Stimulated activated naive CD4-positive, alpha-beta T cell (primary cell): ENCODE results near the gene STK38L.
A peak's percentile ranks its signal among the peaks of the same experiment; 100 is the strongest.
"Not testable (repeated sequence)": the region's sequence is repeated elsewhere in the genome, so short reads cannot be mapped to it uniquely, and the experiment has no call there.

Source experiments
- DNase-seq, 6 experiments: peaks; one replicate each; lab custom pipeline; 2025; lab: John Stamatoyannopoulos, UW

Gene STK38L

GRCh38 chr12:27226407-27226929 lies 17.6 kb upstream of the STK38L start:
- peak in 1 of 6 experiments; percentile 1 for DNase-seq

DNA sequence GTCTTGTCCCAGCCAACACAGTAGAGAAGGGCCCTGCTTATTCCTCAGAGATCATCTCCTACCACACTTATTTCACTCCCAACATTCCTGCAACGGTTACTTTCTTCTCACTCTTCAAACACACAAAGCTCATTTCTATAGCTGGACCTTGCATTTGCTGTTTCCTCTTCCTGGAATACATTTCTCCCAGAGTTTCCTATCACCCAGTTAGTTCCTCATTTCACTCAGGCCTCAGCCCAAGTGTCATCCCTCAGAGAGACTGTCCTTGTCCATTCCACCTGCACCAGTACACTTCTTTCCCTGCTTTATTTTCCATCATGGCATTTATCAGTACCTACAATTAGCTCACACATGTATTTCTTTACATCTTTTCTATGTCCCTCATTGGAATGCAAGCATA lies 14.7 kb upstream of the STK38L start:
- DNase-seq = no peak

DNA sequence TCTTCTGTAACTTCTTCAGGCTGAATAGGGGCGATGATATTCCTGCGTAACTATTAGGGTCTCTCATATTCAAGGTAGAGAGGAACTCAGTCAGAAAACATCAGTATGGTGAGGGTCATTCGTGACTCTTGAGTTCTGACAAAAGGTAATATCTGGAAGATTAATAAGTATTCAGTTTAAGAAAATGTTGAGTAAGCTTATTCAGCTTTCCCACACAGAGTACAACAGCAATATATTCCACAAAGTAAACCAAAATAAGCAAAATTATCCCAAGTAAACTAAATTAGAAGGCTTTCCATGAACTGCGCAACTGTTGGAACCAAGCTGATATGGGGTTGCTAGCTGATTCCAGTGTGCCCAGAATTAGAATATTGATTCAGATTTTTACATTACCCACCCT lies 12.7 kb upstream of the STK38L start:
- DNase-seq = not testable (repeated sequence)

GRCh38 chr12:27233814-27234213 lies 10.3 kb upstream of the STK38L start:
- DNase-seq = no peak

GRCh38 chr12:27236498-27236897 lies 7.6 kb upstream of the STK38L start:
- DNase-seq = no peak

DNA sequence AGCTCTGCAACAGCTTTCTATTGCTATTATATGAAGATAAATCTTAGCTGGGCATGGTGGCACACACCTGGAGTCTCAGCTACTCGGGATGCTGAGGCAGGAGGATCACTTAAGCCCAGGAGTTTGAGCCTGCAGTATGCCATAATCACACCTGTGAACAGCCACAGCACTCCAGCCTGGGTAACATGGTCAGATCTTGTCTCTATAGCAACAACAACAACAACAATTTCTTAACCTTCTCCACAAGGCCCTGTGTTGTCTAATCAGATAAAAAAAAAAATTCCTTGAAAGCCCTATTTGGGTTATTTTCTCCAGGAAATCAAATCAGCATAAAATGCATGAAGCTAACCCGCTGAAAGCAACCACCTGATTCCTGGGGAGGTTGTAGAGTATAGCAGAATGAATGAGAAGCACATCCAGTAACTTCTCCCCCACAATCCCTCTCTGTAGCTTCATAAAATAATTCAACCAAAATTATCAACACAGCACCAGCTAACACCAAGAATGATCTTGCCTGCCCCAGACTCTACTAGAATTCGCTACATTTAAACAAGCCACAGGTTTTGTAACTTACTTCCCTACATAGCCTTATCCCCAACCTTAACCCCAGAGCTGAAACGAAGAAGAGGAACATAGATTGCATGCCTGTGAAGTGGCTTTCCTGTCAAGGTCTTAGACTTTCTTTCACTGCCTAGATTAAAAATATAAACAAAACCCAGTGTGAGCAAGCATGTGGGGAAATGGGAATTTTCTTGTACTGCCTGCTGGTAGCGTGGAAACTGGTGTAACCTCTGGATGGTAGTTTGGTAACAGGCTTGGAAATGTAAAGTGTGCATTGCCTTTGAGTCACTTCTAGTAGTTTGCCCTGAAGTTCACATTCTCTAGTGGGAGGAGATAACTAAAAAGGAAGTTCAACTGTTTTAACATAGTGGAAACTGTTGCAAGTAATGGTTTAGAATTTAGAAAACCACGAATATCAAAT lies 6.0 kb upstream of the STK38L start:
- DNase-seq = peak in 2 of 6 experiments; percentile 31 to 33

DNA sequence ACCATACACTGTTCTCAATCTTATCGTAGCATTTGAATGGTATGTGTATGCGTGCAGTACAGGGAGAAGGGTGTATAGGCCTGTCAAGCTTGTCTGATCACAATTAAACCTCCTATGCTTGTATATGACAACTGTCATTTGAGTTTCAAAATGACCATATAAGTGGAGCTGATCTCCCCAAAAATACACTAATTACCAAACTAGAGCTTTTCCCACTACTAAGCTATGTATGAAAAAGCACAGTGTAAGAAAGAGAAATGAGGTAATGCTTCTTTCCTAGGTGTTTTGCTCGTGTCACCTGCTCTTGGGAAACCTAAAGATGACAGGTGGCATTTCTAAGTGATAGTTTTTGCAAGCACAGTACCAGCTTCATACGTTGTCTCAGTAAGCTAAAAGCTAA lies 1.1 kb upstream of the STK38L start:
- no peak for DNase-seq

DNA sequence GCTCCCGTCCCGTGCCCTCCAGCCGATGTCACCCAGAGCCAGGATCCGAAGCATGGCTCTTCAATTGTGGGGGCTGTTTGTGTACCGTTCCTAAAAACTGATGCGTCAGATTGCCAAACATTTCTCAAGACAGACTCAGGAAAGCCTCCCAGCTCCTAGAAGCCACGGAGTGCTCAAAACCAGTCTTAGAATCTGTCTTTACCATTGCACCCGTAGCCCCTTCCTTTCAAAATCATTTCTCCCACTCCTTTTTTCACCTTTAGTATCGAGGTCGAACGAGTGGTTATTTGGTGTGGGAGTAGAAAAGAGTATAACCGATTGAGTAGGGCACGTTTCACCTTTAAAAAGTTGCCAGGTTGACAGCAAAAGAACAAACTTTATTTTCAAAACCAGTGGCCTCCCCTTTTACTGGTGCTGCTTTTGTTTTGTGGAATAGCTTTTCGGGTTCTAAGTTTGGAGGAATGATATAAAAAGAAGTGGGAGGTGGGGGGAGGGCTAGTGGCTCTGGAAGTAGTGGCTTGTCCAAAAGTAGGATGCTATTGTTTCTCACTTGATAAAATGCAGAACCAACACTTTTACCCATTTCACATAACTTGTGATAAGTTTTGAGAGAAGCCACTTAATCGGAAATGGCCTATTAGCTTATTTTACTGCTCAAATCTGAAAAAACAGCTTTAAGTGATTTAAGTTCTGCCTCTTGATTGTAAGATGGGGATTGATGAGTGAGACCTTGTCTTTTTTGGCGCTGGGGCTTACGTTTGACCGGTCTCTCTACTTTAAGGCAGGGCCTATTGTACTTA lies 803 bp downstream of the STK38L start:
- peak in 1 of 6 experiments; percentile 37 for DNase-seq

DNA sequence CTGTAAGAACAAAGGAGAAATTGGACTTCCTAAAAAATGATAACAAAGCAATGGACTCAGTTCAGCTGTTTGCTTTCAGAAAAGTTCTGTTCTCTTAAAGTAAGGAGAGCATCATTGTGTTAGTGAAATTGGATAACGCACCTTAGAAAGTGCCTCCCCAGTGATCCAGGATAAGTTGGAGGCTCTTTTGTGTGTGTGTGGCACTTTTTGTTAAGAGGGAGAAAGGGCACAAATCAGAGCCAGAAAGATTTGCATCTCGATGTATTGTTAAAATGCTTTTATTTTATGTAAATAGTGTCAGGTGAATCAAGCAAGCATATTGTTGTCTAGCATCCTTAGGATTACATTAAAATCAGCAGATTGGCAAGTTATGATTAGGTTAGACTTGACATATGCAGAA lies 2.1 kb downstream of the STK38L start:
- no peak for DNase-seq

GRCh38 chr12:27246774-27247173 lies 2.7 kb downstream of the STK38L start:
- DNase-seq = no peak

GRCh38 chr12:27252934-27253333 lies 8.8 kb downstream of the STK38L start:
- DNase-seq = no peak

GRCh38 chr12:27253347-27253746 lies 9.3 kb downstream of the STK38L start:
- DNase-seq = no peak

DNA sequence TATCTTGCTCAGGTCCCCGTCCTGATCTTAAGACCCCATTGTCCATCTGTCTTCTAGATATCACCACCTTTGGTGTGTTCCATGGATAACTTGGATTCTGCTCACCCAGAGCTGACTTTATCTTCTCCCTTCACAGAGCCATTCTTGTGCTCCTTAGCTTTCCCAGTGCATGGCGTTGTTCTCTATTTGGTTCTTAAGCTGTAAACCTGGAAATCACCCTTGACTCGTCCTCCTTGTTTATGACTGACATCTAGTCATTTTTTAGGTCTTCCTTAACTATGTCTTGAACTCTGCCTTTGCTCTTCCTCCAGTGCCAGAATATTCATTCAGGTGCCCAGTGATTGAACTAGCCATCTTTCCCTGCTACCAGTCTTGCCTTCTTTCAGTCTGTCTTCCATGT lies 11.7 kb downstream of the STK38L start:
- no peak for DNase-seq

DNA sequence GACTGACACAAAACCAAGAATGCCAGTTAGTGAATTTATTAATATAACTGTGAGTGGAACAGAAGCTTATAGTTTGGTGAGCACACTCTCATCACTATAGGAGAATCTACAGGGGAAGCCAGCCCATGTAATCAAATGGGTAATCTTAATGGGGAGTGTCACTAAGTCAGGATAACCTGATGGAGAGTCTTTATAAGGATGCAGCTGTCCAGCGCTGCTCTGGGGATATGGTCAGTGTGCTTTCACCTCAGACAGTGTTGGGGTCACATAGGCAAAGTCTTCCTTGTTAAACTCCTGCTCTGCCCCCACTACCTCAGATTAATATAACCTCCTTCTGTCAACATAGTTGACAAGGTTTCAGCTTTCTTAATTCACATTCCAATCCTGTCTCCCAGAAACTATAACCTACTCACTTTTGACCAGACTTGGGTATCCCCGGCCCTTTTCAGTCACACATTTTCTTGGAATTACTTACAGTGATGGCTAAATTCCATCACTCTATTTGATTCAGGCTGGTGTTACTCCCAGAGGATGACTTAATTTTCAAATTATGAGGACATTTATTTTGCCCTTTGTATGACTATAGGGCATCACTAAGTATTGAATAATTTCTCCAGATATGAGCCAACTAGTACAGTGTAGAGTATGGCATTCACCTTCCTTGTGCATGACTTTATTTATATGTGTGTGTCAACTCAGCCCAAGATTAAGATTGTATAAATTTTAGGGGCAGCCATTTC lies 13.2 kb downstream of the STK38L start:
- DNase-seq = no peak

- no peak for DNase-seq
Observed at GRCh38 chr12:27260746-27261145, 16.7 kb downstream of the STK38L start.

DNA sequence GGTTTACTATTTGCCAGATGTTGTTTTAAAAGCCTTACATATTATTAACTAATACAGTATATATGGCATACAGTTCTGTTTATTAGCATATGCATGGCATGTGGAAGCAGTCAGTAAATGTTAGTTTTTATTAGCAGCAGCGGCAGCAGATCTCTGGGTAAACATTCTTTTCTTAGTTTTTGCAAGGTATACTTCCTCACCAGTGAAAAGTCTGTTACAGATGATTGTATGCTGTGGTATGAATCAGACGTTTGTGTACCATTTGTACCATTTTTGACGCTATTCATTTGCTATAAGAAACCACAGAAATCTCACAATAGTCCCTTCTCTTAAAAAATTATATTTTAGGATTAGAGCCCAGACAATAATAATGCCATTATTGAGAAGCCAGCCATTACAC lies 17.8 kb downstream of the STK38L start:
- no peak for DNase-seq

DNA sequence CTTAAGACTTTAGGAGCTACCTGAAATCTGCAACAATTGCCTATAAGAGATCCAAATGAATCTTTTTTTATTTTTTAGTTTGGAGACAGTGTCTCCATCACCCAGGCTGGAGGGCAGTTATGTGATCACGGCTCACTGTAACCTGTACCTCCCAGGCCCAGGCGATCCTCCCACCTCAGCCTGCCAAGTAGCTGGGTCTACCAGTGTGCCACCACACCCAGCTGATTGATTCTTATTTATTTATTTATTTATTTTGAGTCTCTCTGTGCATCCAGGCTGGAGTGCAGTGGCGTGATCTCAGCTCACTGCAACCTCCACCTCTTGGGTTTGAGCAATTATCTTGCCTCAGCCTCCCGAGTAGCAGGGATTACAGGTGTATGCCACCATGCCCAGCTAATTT lies 26.1 kb downstream of the STK38L start:
- no peak for DNase-seq

DNA sequence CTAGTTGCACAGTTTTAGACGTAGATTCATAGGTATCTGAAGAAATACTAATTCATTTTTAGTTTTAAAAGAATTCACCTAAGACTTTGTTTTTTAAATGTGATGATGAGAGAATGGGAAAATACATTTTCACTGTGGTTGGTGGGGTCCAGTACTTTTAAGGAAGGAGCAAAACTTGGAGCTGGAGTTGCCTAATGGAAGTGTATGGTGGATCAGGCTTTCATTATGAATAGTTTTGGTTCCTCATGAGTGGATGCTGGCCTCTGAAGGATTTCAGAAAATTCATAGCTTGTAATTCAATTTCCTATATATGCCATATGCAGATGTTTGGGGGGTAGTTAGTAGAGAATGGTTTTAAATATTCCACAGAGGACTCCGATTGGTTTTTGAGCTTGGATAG lies 27.1 kb downstream of the STK38L start:
- no peak for DNase-seq

GRCh38 chr12:27272373-27273028 lies 28.4 kb downstream of the STK38L start:
- DNase-seq = no peak

DNA sequence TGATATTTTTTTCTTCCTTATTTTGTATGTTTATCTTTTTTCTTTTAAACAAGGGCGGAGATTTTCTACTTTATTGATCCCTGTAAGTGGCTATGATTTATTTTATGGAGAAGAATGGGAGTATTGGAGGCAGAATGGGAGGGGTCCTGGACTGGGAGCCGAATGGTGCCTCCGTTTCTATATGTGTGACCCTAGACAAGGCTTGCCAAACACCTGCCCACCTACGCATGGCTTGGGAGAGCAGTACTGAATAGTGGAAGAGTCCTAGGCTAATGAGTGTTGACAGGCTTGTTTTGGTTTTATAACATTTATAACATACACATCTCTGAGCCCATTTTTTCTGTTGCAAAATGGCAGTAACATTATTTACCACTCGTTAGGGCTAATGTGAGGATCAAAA lies 29.0 kb downstream of the STK38L start:
- no peak for DNase-seq

GRCh38 chr12:27274706-27275105 lies 30.6 kb downstream of the STK38L start:
- no peak for DNase-seq
